Measurements from ENCODE around the gene INSC. TPM values are rescaled to one million over a fixed set of nuclear protein-coding genes. Genes with fewer than 3 reads are reported as not detected.

The INSC gene
- total and polyA plus RNA-seq, 11 donors = 0.19 to 1.5 (median 0.43) TPM; not detected in 1

DNA sequence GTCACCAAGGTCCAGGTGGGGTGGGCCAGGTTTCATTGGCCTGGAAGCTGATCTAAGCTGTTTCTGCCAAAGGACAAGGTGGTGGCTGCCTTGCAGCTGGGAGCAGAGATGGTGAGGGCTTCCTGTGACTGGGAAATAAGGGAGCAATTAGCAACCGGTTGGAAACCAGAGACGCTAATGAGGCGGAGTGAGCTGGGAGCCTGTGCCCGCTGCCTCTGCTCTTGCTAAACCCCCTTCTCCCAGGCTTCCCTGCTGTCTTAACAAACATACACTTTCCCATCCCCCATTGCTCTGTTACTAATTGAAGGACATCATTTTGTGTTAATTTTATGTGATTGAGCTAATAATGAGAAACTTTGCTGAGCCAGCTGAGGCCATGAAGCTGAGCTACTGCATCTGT is 121.8 kb downstream of the INSC start:
- TF ChIP-seq, protein P1, sequence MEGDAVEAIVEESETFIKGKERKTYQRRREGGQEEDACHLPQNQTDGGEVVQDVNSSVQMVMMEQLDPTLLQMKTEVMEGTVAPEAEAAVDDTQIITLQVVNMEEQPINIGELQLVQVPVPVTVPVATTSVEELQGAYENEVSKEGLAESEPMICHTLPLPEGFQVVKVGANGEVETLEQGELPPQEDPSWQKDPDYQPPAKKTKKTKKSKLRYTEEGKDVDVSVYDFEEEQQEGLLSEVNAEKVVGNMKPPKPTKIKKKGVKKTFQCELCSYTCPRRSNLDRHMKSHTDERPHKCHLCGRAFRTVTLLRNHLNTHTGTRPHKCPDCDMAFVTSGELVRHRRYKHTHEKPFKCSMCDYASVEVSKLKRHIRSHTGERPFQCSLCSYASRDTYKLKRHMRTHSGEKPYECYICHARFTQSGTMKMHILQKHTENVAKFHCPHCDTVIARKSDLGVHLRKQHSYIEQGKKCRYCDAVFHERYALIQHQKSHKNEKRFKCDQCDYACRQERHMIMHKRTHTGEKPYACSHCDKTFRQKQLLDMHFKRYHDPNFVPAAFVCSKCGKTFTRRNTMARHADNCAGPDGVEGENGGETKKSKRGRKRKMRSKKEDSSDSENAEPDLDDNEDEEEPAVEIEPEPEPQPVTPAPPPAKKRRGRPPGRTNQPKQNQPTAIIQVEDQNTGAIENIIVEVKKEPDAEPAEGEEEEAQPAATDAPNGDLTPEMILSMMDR (IDR thresholded peaks at IDR 0.05) = no peak
- TF ChIP-seq POLR2A (IDR thresholded peaks at IDR 0.05) = no peak
- ATAC-seq (no peak), DNase-seq (no peak)
- Histone ChIP-seq H3K9me3 (no peaks in the 10 kb centered on the region), H3K27me3 (no peaks in the 10 kb centered on the region), H3K27ac (no peak overlapping the region), H3K4me3 (no peak overlapping the region), H3K36me3 (no peaks in the 10 kb centered on the region), H3K4me1 (no peaks in the 10 kb centered on the region)
- intact Hi-C loops (cut with DNase I) = no loop called here
- 49 to 55% (median 54%) methylated on average over 4 of the region's 4 CpGs for WGBS, 4 donors

DNA sequence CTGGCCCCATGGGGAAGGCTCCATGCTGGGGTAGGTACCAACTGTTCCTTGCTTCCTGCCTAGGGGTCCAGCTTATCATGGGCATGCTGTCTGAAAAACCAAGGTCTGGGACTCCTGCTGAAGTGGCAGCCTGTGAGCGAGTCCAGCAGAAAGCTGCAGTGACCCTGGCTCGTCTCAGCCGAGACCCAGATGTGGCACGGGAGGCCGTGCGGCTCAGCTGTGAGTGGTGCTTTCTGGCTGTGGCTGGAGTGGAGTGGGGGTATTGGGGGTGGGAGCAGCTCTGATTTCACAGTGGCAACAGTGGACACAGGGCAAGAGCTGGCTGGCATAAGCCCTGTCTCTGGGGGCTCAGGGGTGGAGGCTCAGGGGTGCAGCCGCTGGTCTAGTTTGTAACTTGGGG is 124.1 kb downstream of the INSC start:
- DNase-seq = no peak
- Histone ChIP-seq H3K27ac (no peak overlapping the region), H3K9me3 (no peaks in the 10 kb centered on the region), H3K4me3 (no peak overlapping the region), H3K27me3 (no peaks in the 10 kb centered on the region), H3K4me1 (no peaks in the 10 kb centered on the region), H3K36me3 (no peaks in the 10 kb centered on the region)
- WGBS, 4 donors = 90 to 95% (median 92%) methylated on average over 7 of the region's 7 CpGs
- TF ChIP-seq POLR2A (IDR thresholded peaks at IDR 0.05) = no peak
- TF ChIP-seq, protein P1 (IDR thresholded peaks at IDR 0.05) = no peak
- no peak for ATAC-seq
- intact Hi-C loops (cut with DNase I) = no loop called here

DNA sequence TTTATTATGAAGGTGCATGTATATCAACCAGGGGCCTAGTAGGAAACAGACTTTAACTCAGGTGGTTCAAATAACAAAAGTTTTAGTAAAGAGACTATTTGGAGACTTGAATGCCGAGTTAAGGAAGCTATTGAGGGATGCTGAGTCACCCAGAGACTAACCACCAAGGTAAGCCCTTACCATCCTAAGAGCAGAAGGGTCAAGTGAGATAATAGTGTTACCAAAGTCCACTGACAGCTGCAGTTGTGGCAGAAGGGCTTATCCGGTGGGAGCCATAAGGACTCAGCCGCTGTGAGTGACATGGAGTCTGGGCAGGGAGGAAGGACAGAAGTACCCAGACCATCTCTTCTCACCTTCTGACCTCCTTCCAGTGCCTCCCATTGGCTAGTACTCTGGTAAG is 134.0 kb downstream of the INSC start:
- ATAC-seq (no peak), DNase-seq (no peak)
- intact Hi-C loops (cut with DNase I) = no loop called here
- no peak overlapping the region for H3K27ac ChIP-seq
- TF ChIP-seq POLR2A (IDR thresholded peaks at IDR 0.05) = no peak
- TF ChIP-seq, protein P1 (IDR thresholded peaks at IDR 0.05) = no peak
- no peak overlapping the region for H3K4me3 ChIP-seq
- peaks cover 0 to 9% (median 0%) of the 10 kb centered on the region in 9 donors for H3K27me3 ChIP-seq
- 78 to 88% (median 80%) methylated on average over 3 of the region's 3 CpGs for WGBS, 4 donors
- no peaks in the 10 kb centered on the region for H3K36me3 ChIP-seq
- H3K9me3 ChIP-seq = no peaks in the 10 kb centered on the region
- H3K4me1 ChIP-seq = no peaks in the 10 kb centered on the region

DNA sequence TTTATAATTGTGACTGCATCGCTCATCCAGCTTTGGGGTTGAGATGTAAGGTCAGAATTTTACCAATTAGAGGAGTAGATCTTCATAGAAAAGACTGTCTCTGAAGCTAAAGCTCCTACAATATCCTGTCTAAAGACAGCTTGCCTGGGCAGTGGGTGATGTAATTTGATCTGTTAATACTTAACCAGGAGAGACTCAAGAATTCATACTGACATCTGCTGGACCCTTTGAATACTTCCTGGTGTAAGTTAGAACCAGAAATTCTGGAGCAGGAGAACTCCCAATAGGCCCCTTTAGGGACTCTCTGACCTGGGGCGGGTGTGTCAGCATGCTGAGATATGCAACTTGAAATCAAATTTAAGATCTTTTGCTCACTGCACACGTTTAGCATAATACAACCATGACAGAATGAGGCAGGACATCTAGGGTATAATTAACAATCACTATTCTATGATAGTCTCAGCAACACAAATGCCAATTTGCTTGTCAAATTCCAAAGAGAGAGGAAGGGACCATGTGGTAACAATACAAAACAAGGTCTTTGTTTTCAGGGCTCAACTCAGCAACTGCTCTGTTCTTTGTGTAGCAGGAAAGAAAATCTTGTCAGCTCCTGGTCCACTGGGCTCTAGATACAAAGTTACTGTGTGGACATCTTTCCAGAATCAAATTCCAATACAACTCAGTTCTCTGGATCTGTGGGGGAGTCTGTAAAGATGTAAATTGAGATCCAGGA is 143.9 kb downstream of the INSC start:
- Histone ChIP-seq H3K9me3 (no peaks in the 10 kb centered on the region), H3K27ac (no peak overlapping the region), H3K27me3 (no peaks in the 10 kb centered on the region), H3K36me3 (no peaks in the 10 kb centered on the region), H3K4me3 (no peak overlapping the region), H3K4me1 (peaks cover 0 to 9% (median 0%) of the 10 kb centered on the region in 12 donors)
- intact Hi-C loops (cut with DNase I) = no loop called here
- DNase-seq (no peak), ATAC-seq (no peak)
- no peak for TF ChIP-seq POLR2A (IDR thresholded peaks at IDR 0.05)
- TF ChIP-seq, protein P1 (IDR thresholded peaks at IDR 0.05) = no peak
- 54 to 69% (median 57%) methylated on average over 3 of the region's 3 CpGs for WGBS, 4 donors

Data from heart left ventricle (tissue), 16 donors.